ENCODE results near the gene ATP2B2. TPM values are rescaled to one million over a fixed set of nuclear protein-coding genes. Genes with fewer than 3 reads are reported as not detected.

ATP2B2 gene
- total and polyA plus RNA-seq, 2 donors (not counting 1 experiment from before 2014, with no cell fraction given) = not detected

DNA sequence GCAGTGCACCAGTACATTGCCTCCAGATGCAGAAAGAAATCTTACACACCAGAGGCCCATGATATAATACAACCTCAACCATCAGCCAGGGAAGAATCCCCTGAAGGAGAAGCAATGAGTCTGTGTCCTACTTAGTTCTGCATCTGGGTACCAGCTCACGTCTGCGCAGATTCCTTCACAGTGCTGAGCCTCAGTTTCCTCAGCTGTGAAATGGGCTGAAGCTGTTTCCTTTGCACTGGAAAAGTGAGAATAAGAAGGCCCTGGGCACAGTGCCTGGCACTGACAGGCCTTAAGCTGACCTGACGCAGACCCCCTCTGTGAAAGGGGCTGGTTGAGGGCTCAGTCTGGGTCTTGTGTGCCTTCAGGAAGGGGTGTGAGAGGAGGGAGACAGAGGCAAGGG, 20.7 kb downstream of the ATP2B2 start:
- no peaks in the 10 kb centered on the region for H3K79me2 ChIP-seq (ENCODE audit: control insufficient read depth, insufficient read depth, low read length)
- Mint-ChIP-seq H3K9me3 (ENCODE audit: insufficient read depth) (no peaks in the 10 kb centered on the region), H3K27me3 (no peaks in the 10 kb centered on the region), H3K4me1 (no peaks in the 10 kb centered on the region), H3K27ac (no peak overlapping the region), H3K4me3 (no peak overlapping the region)
- intact Hi-C loops (cut with micrococcal nuclease) = no loop called here
- H3K4me3 ChIP-seq (ENCODE audit: control extremely low read depth in 1 of 5, extremely low read depth in 1 of 5, insufficient read depth in 1 of 5, low read depth in 2 of 5, low read length in 4 of 5) = no peak overlapping the region
- no peaks in the 10 kb centered on the region for H3K4me1 ChIP-seq (ENCODE audit: control insufficient read depth in 2 of 2, insufficient read depth in 2 of 2, low read length in 2 of 2)
- H4K20me1 ChIP-seq (ENCODE audit: control insufficient read depth, insufficient read depth, low read length, poor library complexity, severe bottlenecking) = no peaks in the 10 kb centered on the region
- no peaks in the 10 kb centered on the region for H3K36me3 ChIP-seq (replicated peaks in 1 of 2; ENCODE audit: control extremely low read depth in 1 of 2, control insufficient read depth in 1 of 2, extremely low read depth in 1 of 2, insufficient read depth in 2 of 2, low read length in 1 of 2)
- H3K27me3 ChIP-seq (replicated peaks in 1 of 4; ENCODE audit: control extremely low read depth in 1 of 4, control insufficient read depth in 3 of 4, insufficient read depth in 4 of 4, low read length in 3 of 4) = no peaks in the 10 kb centered on the region
- ChIA-PET POLR2A (no interaction called here), CTCF (interaction anchor here (0.6 kb wide), 1 partner anchor 753 kb away, joined by 4 read pairs; no protein-coding TSS in a partner anchor)
- no peak overlapping the region for H3K9ac ChIP-seq (ENCODE audit: low read length)
- no peak for DNase-seq
- peaks cover 0 to 1% (median 0%) of the 10 kb centered on the region in 3 donors for H3K9me3 ChIP-seq (ENCODE audit: control extremely low read depth in 1 of 3, control insufficient read depth in 2 of 3, insufficient read depth in 1 of 3, low read length in 2 of 3)
- no peak overlapping the region for H2AFZ ChIP-seq (ENCODE audit: insufficient read depth, low read depth, low read length, poor library complexity, severe bottlenecking)
- ATAC-seq (ENCODE audit: low read depth) = no peak
- no peak for TF ChIP-seq CTCF (IDR thresholded peaks at IDR 0.05)
- no peak for TF ChIP-seq EZH2 (IDR thresholded peaks at IDR 0.05; ENCODE audit: borderline replicate concordance, insufficient read depth, low read depth, low read length, poor library complexity, severe bottlenecking)
- H3K27ac ChIP-seq (ENCODE audit: low read length in 2 of 2) = no peak overlapping the region
- H3K4me2 ChIP-seq (replicated peaks; ENCODE audit: low read depth, low read length, poor library complexity, severe bottlenecking) = no peak overlapping the region
- 97% methylated on average over 3 of the region's 3 CpGs for WGBS (ENCODE audit: insufficient coverage)

DNA sequence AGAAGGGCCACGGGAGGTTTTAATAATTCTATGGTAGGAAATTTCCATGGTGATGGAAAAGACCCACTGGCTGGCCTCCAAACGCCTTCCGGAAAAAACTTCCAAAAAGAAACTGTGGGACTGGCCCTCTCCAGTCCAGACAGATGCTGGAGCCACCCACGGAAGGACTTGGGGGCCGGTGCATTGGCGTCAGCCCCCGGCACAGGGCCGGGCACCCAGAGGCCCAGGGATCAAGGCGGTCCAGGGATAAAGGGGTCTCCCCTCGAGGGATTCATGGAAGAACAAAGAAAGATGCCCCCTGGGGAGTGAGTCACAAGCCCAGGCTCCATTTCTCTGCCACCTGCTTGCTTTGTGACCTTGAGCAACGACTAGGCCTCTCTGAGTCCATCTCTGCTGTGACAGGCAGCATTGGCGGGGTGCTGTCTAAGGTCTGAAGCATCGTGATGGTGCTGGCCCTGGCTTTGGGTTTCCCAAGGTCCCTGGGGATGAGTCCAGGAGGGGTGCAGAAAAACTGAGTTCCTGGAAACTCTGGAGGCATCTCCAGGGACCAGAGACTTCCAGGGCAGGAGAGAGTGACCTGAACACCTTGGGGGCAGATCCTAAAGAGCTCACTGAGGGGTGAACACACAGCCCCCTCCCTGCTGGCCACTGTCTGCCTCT, 21.6 kb downstream of the ATP2B2 start:
- TF ChIP-seq EZH2 (IDR thresholded peaks at IDR 0.05; ENCODE audit: borderline replicate concordance, insufficient read depth, low read depth, low read length, poor library complexity, severe bottlenecking) = no peak
- TF ChIP-seq CTCF (IDR thresholded peaks at IDR 0.05) = no peak
- ATAC-seq (ENCODE audit: low read depth) = no peak
- Histone ChIP-seq H3K79me2 (ENCODE audit: control insufficient read depth, insufficient read depth, low read length) (no peaks in the 10 kb centered on the region), H2AFZ (ENCODE audit: insufficient read depth, low read depth, low read length, poor library complexity, severe bottlenecking) (no peak overlapping the region), H3K4me3 (ENCODE audit: control extremely low read depth in 1 of 5, extremely low read depth in 1 of 5, insufficient read depth in 1 of 5, low read depth in 2 of 5, low read length in 4 of 5) (no peak overlapping the region), H3K4me2 (replicated peaks; ENCODE audit: low read depth, low read length, poor library complexity, severe bottlenecking) (no peak overlapping the region), H3K27me3 (replicated peaks in 1 of 4; ENCODE audit: control extremely low read depth in 1 of 4, control insufficient read depth in 3 of 4, insufficient read depth in 4 of 4, low read length in 3 of 4) (no peaks in the 10 kb centered on the region), H3K27ac (ENCODE audit: low read length in 2 of 2) (no peak overlapping the region), H3K9ac (ENCODE audit: low read length) (no peak overlapping the region), H3K36me3 (replicated peaks in 1 of 2; ENCODE audit: control extremely low read depth in 1 of 2, control insufficient read depth in 1 of 2, extremely low read depth in 1 of 2, insufficient read depth in 2 of 2, low read length in 1 of 2) (no peaks in the 10 kb centered on the region), H3K4me1 (ENCODE audit: control insufficient read depth in 2 of 2, insufficient read depth in 2 of 2, low read length in 2 of 2) (no peaks in the 10 kb centered on the region), H4K20me1 (ENCODE audit: control insufficient read depth, insufficient read depth, low read length, poor library complexity, severe bottlenecking) (no peaks in the 10 kb centered on the region), H3K9me3 (ENCODE audit: control extremely low read depth in 1 of 3, control insufficient read depth in 2 of 3, insufficient read depth in 1 of 3, low read length in 2 of 3) (peaks cover 0 to 7% (median 4%) of the 10 kb centered on the region in 3 donors)
- peaks cover 6% of the 10 kb centered on the region for H3K9me3 Mint-ChIP-seq (ENCODE audit: insufficient read depth)
- WGBS (ENCODE audit: insufficient coverage) = 89% methylated on average over 10 of the region's 13 CpGs
- ChIA-PET POLR2A (no interaction called here), CTCF (no interaction called here)
- intact Hi-C loops (cut with micrococcal nuclease) = no loop called here
- H3K27me3 Mint-ChIP-seq = no peaks in the 10 kb centered on the region
- no peak for DNase-seq
- no peak overlapping the region for H3K27ac Mint-ChIP-seq
- H3K4me3 Mint-ChIP-seq = no peak overlapping the region
- no peaks in the 10 kb centered on the region for H3K4me1 Mint-ChIP-seq

Measured in B cell (primary cell).